Keratinocyte (primary cell): ENCODE measurements around the gene ABCC11. TPM values are rescaled to one million over a fixed set of nuclear protein-coding genes. Genes with fewer than 3 reads are reported as not detected.

Source experiments
- DNase-seq: peaks from one replicate; pipeline ENCODE4 v3.0.0-alpha.2; 2011; ENCODE audit warnings: low read depth, missing footprints, low spot score
- FAIRE-seq: peaks from 2 replicates; lab custom pipeline; 2011; peaks lifted over from hg19 to GRCh38; lab: Jason Lieb, UNC
- H2AFZ ChIP-seq: 2 replicates; pipeline ENCODE4 v1.6.0; 2012; ENCODE audit warnings: low read length, control low read depth, inconsistent platforms; ENCODE audit not compliant: control insufficient read depth
- H3K27ac ChIP-seq: 2 replicates; pipeline ENCODE4 v1.5.1; 2011; ENCODE audit warnings: low read length; ENCODE audit not compliant: control insufficient read depth, insufficient read depth
- H3K27me3 ChIP-seq: 3 replicates; pipeline ENCODE4 v1.6.0; 2011; ENCODE audit warnings: low read length; ENCODE audit not compliant: control insufficient read depth, insufficient read depth; ENCODE audit errors: extremely low read depth
- H3K36me3 ChIP-seq, 2 experiments: 2 replicates in 1 of 2; 3 replicates in 1 of 2; pipeline ENCODE4 v1.5.1; 2011; ENCODE audit warnings: low read length in 2 of 2, mild to moderate bottlenecking in 1 of 2; ENCODE audit not compliant: control insufficient read depth in 2 of 2, insufficient read depth in 2 of 2; ENCODE audit errors: extremely low read depth in 1 of 2
- H3K4me1 ChIP-seq: 3 replicates; pipeline ENCODE4 v1.5.1; 2011; ENCODE audit warnings: low read length; ENCODE audit not compliant: control insufficient read depth, insufficient read depth; ENCODE audit errors: extremely low read depth
- H3K4me2 ChIP-seq: 3 replicates; pipeline ENCODE4 v1.6.0; 2011; ENCODE audit warnings: low read depth, low read length; ENCODE audit not compliant: control insufficient read depth, insufficient read depth; ENCODE audit errors: extremely low read depth
- H3K4me3 ChIP-seq, 3 experiments: fragments of 200-600 bp in 1 of 3; sonication (generic) in 1 of 3; 2 replicates in 2 of 3; 3 replicates in 1 of 3; pipeline ENCODE4 v1.5.1; 2011 to 2016; ENCODE audit warnings: low read length in 3 of 3, mild to moderate bottlenecking in 3 of 3, control low read depth in 2 of 3, inconsistent platforms in 1 of 3, low read depth in 1 of 3, mixed read lengths in 1 of 3, mixed run types in 1 of 3, moderate library complexity in 1 of 3; ENCODE audit not compliant: control insufficient read depth in 2 of 3, insufficient read depth in 2 of 3; ENCODE audit errors: extremely low read depth in 1 of 3
- H3K79me2 ChIP-seq: 2 replicates; pipeline ENCODE4 v1.6.0; 2012; ENCODE audit warnings: low read length; ENCODE audit not compliant: control insufficient read depth, insufficient read depth
- H3K9ac ChIP-seq: 3 replicates; pipeline ENCODE4 v1.6.0; 2011; ENCODE audit warnings: low read length; ENCODE audit not compliant: control insufficient read depth, insufficient read depth; ENCODE audit errors: extremely low read depth
- H3K9me1 ChIP-seq: 3 replicates; pipeline ENCODE4 v1.6.0; 2011; ENCODE audit warnings: low read length; ENCODE audit not compliant: control insufficient read depth, insufficient read depth; ENCODE audit errors: extremely low read depth
- H3K9me3 ChIP-seq: 2 replicates; pipeline ENCODE4 v1.5.1; 2012; ENCODE audit warnings: low read depth, low read length; ENCODE audit not compliant: control insufficient read depth
- H4K20me1 ChIP-seq: 3 replicates; pipeline ENCODE4 v1.6.0; 2011; ENCODE audit warnings: low read length; ENCODE audit not compliant: control insufficient read depth, insufficient read depth; ENCODE audit errors: extremely low read depth
- CTCF ChIP-seq, 3 experiments: IDR thresholded peaks in 1 of 3; conservative IDR thresholded peaks in 1 of 3; optimal IDR thresholded peaks in 1 of 3; 2 replicates in 2 of 3; 3 replicates in 1 of 3; pipeline versions ENCODE3 to v1.5.1; 2011; ENCODE audit warnings: low read length in 3 of 3, mild to moderate bottlenecking in 3 of 3, moderate library complexity in 2 of 3, control low read depth in 1 of 3, inconsistent platforms in 1 of 3; ENCODE audit not compliant: insufficient read depth in 2 of 3; ENCODE audit errors: extremely low read depth in 1 of 3
- EZH2 ChIP-seq: IDR thresholded peaks from one replicate; pipeline ENCODE4 v1.6.1; 2012; ENCODE audit warnings: inconsistent platforms, mild to moderate bottlenecking, low read length, moderate library complexity
- dilution Hi-C: fragments of 300-500 bp; cut with MboI; formaldehyde crosslinking; loops from one replicate; pipeline ENCODE4 v1.7.0; 2020; ENCODE audit warnings: low sequenced_read_pairs; ENCODE audit not compliant: extremely low pct_ligation_motif_present
- polyA plus RNA-seq, 5 experiments: library from polyadenylated mRNA; depleted of rRNA in 3 of 5; stranded (reverse) in 3 of 5; stranded (forward) in 1 of 5; unstranded in 1 of 5; fragments of >200 nt; gene quantifications; 1 replicate in 1 of 5; 2 replicates in 3 of 5; 3 replicates in 1 of 5; pipeline versions ENCODE4 v1.2.1 to v1.2.3, GENCODE V29; 2011 to 2012; ENCODE audit warnings: missing spikeins in 2 of 5, low read depth in 1 of 5, low replicate concordance in 1 of 5

ABCC11 gene
- polyA plus RNA-seq, 1 donor (not counting 4 experiments of a cell fraction or from before 2014, with no cell fraction given): 0.33 TPM

- Histone ChIP-seq H3K4me3 (no peak overlapping the region), H3K4me1 (no peaks in the 10 kb centered on the region), H4K20me1 (no peaks in the 10 kb centered on the region), H3K9me1 (no peaks in the 10 kb centered on the region), H3K4me2 (no peak overlapping the region), H3K36me3 (peaks cover 2 to 4% of the 10 kb centered on the region in 2 experiments), H3K27me3 (no peaks in the 10 kb centered on the region), H3K9ac (no peak overlapping the region), H3K27ac (no peak overlapping the region), H2AFZ (no peak overlapping the region), H3K9me3 (no peaks in the 10 kb centered on the region), H3K79me2 (no peaks in the 10 kb centered on the region)
- FAIRE-seq: no peak
- no peak for DNase-seq
- dilution Hi-C loops: no loop called here
- TF ChIP-seq EZH2: no peak
- no peak for TF ChIP-seq CTCF (optimal IDR thresholded peaks at IDR 0.05 in 1 of 3, IDR thresholded peaks at IDR 0.05 in 1 of 3, conservative IDR thresholded peaks at IDR 0.05 in 1 of 3; ENCODE audit: extremely low read depth in 1 of 3, insufficient read depth in 2 of 3, low read length in 3 of 3)
Observed at GRCh38 chr16:48276102-48276501, 28.8 kb upstream of the ABCC11 start.

GRCh38 chr16:48274476-48274875 lies 27.1 kb upstream of the ABCC11 start:
- dilution Hi-C loops: no loop called here
- Histone ChIP-seq H3K9me1 (no peaks in the 10 kb centered on the region), H3K9ac (no peak overlapping the region), H3K79me2 (no peaks in the 10 kb centered on the region), H3K4me1 (no peaks in the 10 kb centered on the region), H3K27ac (no peak overlapping the region), H3K9me3 (no peaks in the 10 kb centered on the region), H3K4me2 (no peak overlapping the region), H3K36me3 (peaks cover 4 to 8% of the 10 kb centered on the region in 2 experiments), H4K20me1 (no peaks in the 10 kb centered on the region), H2AFZ (no peak overlapping the region), H3K4me3 (no peak overlapping the region), H3K27me3 (no peaks in the 10 kb centered on the region)
- TF ChIP-seq CTCF (optimal IDR thresholded peaks at IDR 0.05 in 1 of 3, IDR thresholded peaks at IDR 0.05 in 1 of 3, conservative IDR thresholded peaks at IDR 0.05 in 1 of 3; ENCODE audit: extremely low read depth in 1 of 3, insufficient read depth in 2 of 3, low read length in 3 of 3): no peak
- TF ChIP-seq EZH2: no peak
- FAIRE-seq: no peak
- DNase-seq: no peak
